Tibial nerve (tissue), 4 donors: Measurements from ENCODE around the gene FAM193A.

Source experiments
- CTCF ChIP-seq, 5 experiments: fragments of 200-600 bp in 3 of 5; fragments of 450-650 bp in 2 of 5; sonication (generic) in 3 of 5; IDR thresholded peaks; one replicate each; pipeline ENCODE4 v1.5.1; 2016 to 2019; ENCODE audit warnings: antibody characterized with exemption in 5 of 5, mild to moderate bottlenecking in 3 of 5, moderate library complexity in 2 of 5
- EP300 ChIP-seq, 2 donors: sonication (generic); formaldehyde crosslinking; IDR thresholded peaks; one replicate each; pipeline ENCODE4 v1.6.1; 2017; ENCODE audit warnings: antibody characterized with exemption in 2 of 2, mild to moderate bottlenecking in 1 of 2
- POLR2A ChIP-seq, 2 donors: fragments of 450-650 bp; IDR thresholded peaks; one replicate each; pipeline ENCODE4 v1.6.1; 2017; ENCODE audit warnings: antibody characterized with exemption in 2 of 2, mild to moderate bottlenecking in 2 of 2, moderate library complexity in 2 of 2

- TF ChIP-seq CTCF (IDR thresholded peaks at IDR 0.05) (no peak), POLR2A (IDR thresholded peaks at IDR 0.05) (no peak), EP300 (IDR thresholded peaks at IDR 0.05) (no peak)
These were observed 111.8 kb downstream of the FAM193A start for GRCh38 chr4:2648159-2648814.
